Stimulated activated naive B cell treated with anti-CD40 and anti-IgM and Interleukin-4, amounts not matched to agents 10 μg/mL and 1 μg/mL and 100 μg/mL, for 72 hours (primary cell): Measurements from ENCODE around the gene NCKAP5L.
A peak's percentile ranks its signal among the peaks of the same experiment; 100 is the strongest.
"Not testable (repeated sequence)": the region's sequence is repeated elsewhere in the genome, so short reads cannot be mapped to it uniquely, and the experiment has no call there.

ENCODE experiments used
- ATAC-seq, 2 donors: fragments of 150-1000 bp; cut with Tn5 transposase; replicated peaks; 2 replicates each; pipeline ENCODE4 v1.10.0; 2021; ENCODE audit warnings: moderate library complexity in 1 of 2
- DNase-seq: peaks from one replicate; pipeline ENCODE4 v3.0.0; 2021
- H3K27ac Mint-ChIP-seq: one replicate; pipeline ENCODE4 v1.8.0; 2022; ENCODE audit warnings: mild to moderate bottlenecking, mixed read lengths
- H3K27me3 Mint-ChIP-seq, 2 donors: one replicate each; pipeline ENCODE4 v1.8.0; 2022; ENCODE audit warnings: mixed read lengths in 2 of 2
- H3K36me3 Mint-ChIP-seq, 2 donors: one replicate each; pipeline ENCODE4 v1.8.0; 2022; ENCODE audit warnings: mixed read lengths in 2 of 2, mild to moderate bottlenecking in 1 of 2
- H3K4me1 Mint-ChIP-seq, 2 donors: one replicate each; pipeline ENCODE4 v1.8.0; 2022; ENCODE audit warnings: mixed read lengths in 2 of 2, mild to moderate bottlenecking in 1 of 2
- H3K4me3 Mint-ChIP-seq, 2 donors: one replicate each; pipeline ENCODE4 v1.8.0; 2022; ENCODE audit warnings: mild to moderate bottlenecking in 2 of 2, mixed read lengths in 2 of 2, moderate library complexity in 1 of 2
- H3K9me3 Mint-ChIP-seq, 2 donors: one replicate each; pipeline ENCODE4 v1.8.0; 2022; ENCODE audit warnings: mixed read lengths in 2 of 2, mild to moderate bottlenecking in 1 of 2

The NCKAP5L gene

GRCh38 chr12:49869816-49870500 lies 41.7 kb upstream of the NCKAP5L start:
- no peak for DNase-seq
- H3K4me3 Mint-ChIP-seq: no peak overlapping the region
- H3K27ac Mint-ChIP-seq: no peak overlapping the region
- H3K4me1 Mint-ChIP-seq: no peaks in the 10 kb centered on the region
- H3K27me3 Mint-ChIP-seq: peaks cover 27 to 28% of the 10 kb centered on the region in 2 donors
- no peaks in the 10 kb centered on the region for H3K36me3 Mint-ChIP-seq
- H3K9me3 Mint-ChIP-seq: no peaks in the 10 kb centered on the region
- ATAC-seq: no peak

- no peaks in the 10 kb centered on the region for H3K36me3 Mint-ChIP-seq
- no peak for DNase-seq
- no peaks in the 10 kb centered on the region for H3K9me3 Mint-ChIP-seq
- ATAC-seq: no peak
- peaks cover 28 to 32% of the 10 kb centered on the region in 2 donors for H3K27me3 Mint-ChIP-seq
- H3K4me1 Mint-ChIP-seq: no peaks in the 10 kb centered on the region
- no peak overlapping the region for H3K4me3 Mint-ChIP-seq
- no peak overlapping the region for H3K27ac Mint-ChIP-seq
These were observed 41.0 kb upstream of the NCKAP5L start for GRCh38 chr12:49868952-49869815.

GRCh38 chr12:49868449-49868848 lies 40.2 kb upstream of the NCKAP5L start:
- no peaks in the 10 kb centered on the region for H3K36me3 Mint-ChIP-seq
- H3K4me1 Mint-ChIP-seq: no peaks in the 10 kb centered on the region
- H3K27ac Mint-ChIP-seq: no peak overlapping the region
- H3K4me3 Mint-ChIP-seq: no peak overlapping the region
- ATAC-seq (no peak), DNase-seq (no peak)
- no peaks in the 10 kb centered on the region for H3K9me3 Mint-ChIP-seq
- H3K27me3 Mint-ChIP-seq: peaks cover 26% of the 10 kb centered on the region in 2 donors

GRCh38 chr12:49867570-49868341 lies 39.5 kb upstream of the NCKAP5L start:
- ATAC-seq (peak in 1 of 2 donors; percentile 17), DNase-seq (no peak)
- no peaks in the 10 kb centered on the region for H3K9me3 Mint-ChIP-seq
- H3K27me3 Mint-ChIP-seq: peaks cover 26% of the 10 kb centered on the region in 2 donors
- no peak overlapping the region for H3K27ac Mint-ChIP-seq
- no peak overlapping the region for H3K4me3 Mint-ChIP-seq
- H3K4me1 Mint-ChIP-seq: no peaks in the 10 kb centered on the region
- no peaks in the 10 kb centered on the region for H3K36me3 Mint-ChIP-seq

GRCh38 chr12:49866859-49867569 lies 38.8 kb upstream of the NCKAP5L start:
- ATAC-seq (peak; percentile 90 to 93), DNase-seq (peak; percentile 62)
- H3K27ac Mint-ChIP-seq: no peak overlapping the region
- H3K4me3 Mint-ChIP-seq: no peak overlapping the region
- peaks cover 26% of the 10 kb centered on the region in 2 donors for H3K27me3 Mint-ChIP-seq
- H3K4me1 Mint-ChIP-seq: no peaks in the 10 kb centered on the region
- H3K9me3 Mint-ChIP-seq: no peaks in the 10 kb centered on the region
- H3K36me3 Mint-ChIP-seq: no peaks in the 10 kb centered on the region

GRCh38 chr12:49865782-49866135 lies 37.5 kb upstream of the NCKAP5L start:
- ATAC-seq (no peak), DNase-seq (no peak)
- H3K36me3 Mint-ChIP-seq: no peaks in the 10 kb centered on the region
- no peaks in the 10 kb centered on the region for H3K9me3 Mint-ChIP-seq
- peaks cover 26% of the 10 kb centered on the region in 2 donors for H3K27me3 Mint-ChIP-seq
- H3K4me1 Mint-ChIP-seq: no peaks in the 10 kb centered on the region
- no peak overlapping the region for H3K27ac Mint-ChIP-seq
- H3K4me3 Mint-ChIP-seq: no peak overlapping the region

- no peak for ATAC-seq
- Mint-ChIP-seq H3K4me1 (no peaks in the 10 kb centered on the region), H3K4me3 (no peak overlapping the region), H3K27me3 (peaks cover 25 to 27% of the 10 kb centered on the region in 2 donors), H3K27ac (no peak overlapping the region), H3K36me3 (no peaks in the 10 kb centered on the region), H3K9me3 (peaks cover 0 to under 1% of the 10 kb centered on the region in 2 donors)
- DNase-seq: no peak
These were observed 37.0 kb upstream of the NCKAP5L start for GRCh38 chr12:49865109-49865781.

GRCh38 chr12:49864798-49865090 lies 36.5 kb upstream of the NCKAP5L start:
- Mint-ChIP-seq H3K4me1 (no peaks in the 10 kb centered on the region), H3K9me3 (peaks cover 0 to 1% of the 10 kb centered on the region in 2 donors), H3K36me3 (no peaks in the 10 kb centered on the region), H3K4me3 (no peak overlapping the region), H3K27me3 (peaks cover 22 to 32% of the 10 kb centered on the region in 2 donors), H3K27ac (no peak overlapping the region)
- ATAC-seq: no peak
- no peak for DNase-seq

GRCh38 chr12:49863946-49864797 lies 36.0 kb upstream of the NCKAP5L start:
- no peak overlapping the region for H3K27ac Mint-ChIP-seq
- H3K4me1 Mint-ChIP-seq: no peaks in the 10 kb centered on the region
- peaks cover 0 to 1% of the 10 kb centered on the region in 2 donors for H3K9me3 Mint-ChIP-seq
- peaks cover 22 to 38% of the 10 kb centered on the region in 2 donors for H3K27me3 Mint-ChIP-seq
- ATAC-seq: no peak
- H3K4me3 Mint-ChIP-seq: no peak overlapping the region
- H3K36me3 Mint-ChIP-seq: no peaks in the 10 kb centered on the region
- no peak for DNase-seq

- not testable (repeated sequence) for H3K4me3 Mint-ChIP-seq, ATAC-seq, H3K4me1 Mint-ChIP-seq, H3K36me3 Mint-ChIP-seq, H3K27ac Mint-ChIP-seq, H3K9me3 Mint-ChIP-seq, DNase-seq
- H3K27me3 Mint-ChIP-seq: peaks cover 18 to 32% of the 10 kb centered on the region in 2 donors
These were observed 32.7 kb upstream of the NCKAP5L start for GRCh38 chr12:49860921-49861320.

GRCh38 chr12:49855890-49856289 lies 27.7 kb upstream of the NCKAP5L start:
- H3K4me1 Mint-ChIP-seq, ATAC-seq, DNase-seq, H3K4me3 Mint-ChIP-seq, H3K36me3 Mint-ChIP-seq, H3K9me3 Mint-ChIP-seq, H3K27ac Mint-ChIP-seq: not testable (repeated sequence)
- H3K27me3 Mint-ChIP-seq: peaks cover 21 to 23% of the 10 kb centered on the region in 2 donors

- ATAC-seq: no peak
- Mint-ChIP-seq H3K4me3 (no peak overlapping the region), H3K4me1 (no peaks in the 10 kb centered on the region), H3K36me3 (no peaks in the 10 kb centered on the region), H3K9me3 (no peaks in the 10 kb centered on the region), H3K27me3 (peaks cover 18 to 26% of the 10 kb centered on the region in 2 donors), H3K27ac (no peak overlapping the region)
- DNase-seq: no peak
These were observed 26.8 kb upstream of the NCKAP5L start for GRCh38 chr12:49854976-49855375.

- DNase-seq (no peak), ATAC-seq (no peak)
- H3K4me3 Mint-ChIP-seq: no peak overlapping the region
- H3K27me3 Mint-ChIP-seq: peaks cover 12 to 33% of the 10 kb centered on the region in 2 donors
- no peak overlapping the region for H3K27ac Mint-ChIP-seq
- H3K4me1 Mint-ChIP-seq: no peaks in the 10 kb centered on the region
- no peaks in the 10 kb centered on the region for H3K36me3 Mint-ChIP-seq
- no peaks in the 10 kb centered on the region for H3K9me3 Mint-ChIP-seq
These were observed 25.5 kb upstream of the NCKAP5L start for GRCh38 chr12:49853671-49854070.
